CD4-positive, alpha-beta T cell (primary cell): Measurements from ENCODE around the gene ARHGEF10L. TPM values are rescaled to one million over a fixed set of nuclear protein-coding genes. Genes with fewer than 3 reads are reported as not detected.

Experiments
- ATAC-seq: fragments of 200-7000 bp; cut with Tn5 transposase; one replicate; pipeline ENCODE4 v1.10.0; 2022; ENCODE audit warnings: mild to moderate bottlenecking; ENCODE audit not compliant: poor library complexity
- CTCF ChIA-PET: fragments of 350-600 bp; sonication (Branson Sonifier 250); formaldehyde crosslinking; loops from one replicate; lab custom pipeline; 2021; ENCODE audit warnings: antibody characterized with exemption, inconsistent platforms; lab: Charles Lee
- POLR2A ChIA-PET: fragments of 350-600 bp; sonication (Branson Sonifier 250); formaldehyde crosslinking; loops from one replicate; lab custom pipeline; 2021; ENCODE audit warnings: antibody characterized with exemption, inconsistent platforms; lab: Charles Lee
- DNase-seq, 14 experiments: peaks; one replicate each; pipeline ENCODE4 v3.0.0-alpha.2; 2013 to 2020; ENCODE audit warnings: mixed read lengths in 2 of 14
- H3K27ac ChIP-seq, 2 donors: one replicate each; pipeline versions ENCODE4 v1.5.1 to v1.7.0; 2013; ENCODE audit warnings: low read length in 2 of 2, low read depth in 1 of 2, mild to moderate bottlenecking in 1 of 2
- H3K27me3 ChIP-seq, 2 experiments: 1 replicate in 1 of 2; 2 replicates in 1 of 2; pipeline versions ENCODE4 v1.6.1 to v1.7.0; 2013; ENCODE audit warnings: low read length in 2 of 2, control low read depth in 1 of 2, mild to moderate bottlenecking in 1 of 2, moderate library complexity in 1 of 2; ENCODE audit not compliant: insufficient read depth in 2 of 2, control insufficient read depth in 1 of 2
- H3K36me3 ChIP-seq: one replicate; pipeline ENCODE4 v1.6.1; 2013; ENCODE audit warnings: low read length, control low read depth; ENCODE audit not compliant: insufficient read depth
- H3K4me1 ChIP-seq: one replicate; pipeline ENCODE4 v1.6.1; 2013; ENCODE audit warnings: low read length, control low read depth; ENCODE audit not compliant: insufficient read depth
- H3K4me3 ChIP-seq: one replicate; pipeline ENCODE4 v1.5.1; 2013; ENCODE audit warnings: mild to moderate bottlenecking, low read length, moderate library complexity
- H3K9me3 ChIP-seq, 2 experiments: 1 replicate in 1 of 2; 2 replicates in 1 of 2; pipeline versions ENCODE4 v1.6.1 to v1.7.0; 2013; ENCODE audit warnings: low read length in 2 of 2, mild to moderate bottlenecking in 2 of 2, control low read depth in 1 of 2, moderate library complexity in 1 of 2; ENCODE audit not compliant: control insufficient read depth in 1 of 2, insufficient read depth in 1 of 2
- H3K27ac Mint-ChIP-seq: one replicate; pipeline ENCODE4 v1.8.0; 2020; ENCODE audit warnings: mixed read lengths
- H3K27me3 Mint-ChIP-seq: one replicate; pipeline ENCODE4 v1.8.0; 2021; ENCODE audit warnings: mixed read lengths
- H3K36me3 Mint-ChIP-seq: one replicate; pipeline ENCODE4 v1.8.0; 2021; ENCODE audit warnings: low read depth, mixed read lengths
- H3K4me1 Mint-ChIP-seq: one replicate; pipeline ENCODE4 v1.8.0; 2021; ENCODE audit warnings: low read depth, mixed read lengths
- H3K4me3 Mint-ChIP-seq: one replicate; pipeline ENCODE4 v1.8.0; 2020; ENCODE audit warnings: mild to moderate bottlenecking, mixed read lengths
- H3K9me3 Mint-ChIP-seq: one replicate; pipeline ENCODE4 v1.8.0; 2020; ENCODE audit warnings: mixed read lengths
- CTCF ChIP-seq: fragments of 200-600 bp; IDR thresholded peaks from one replicate; pipeline ENCODE4 v1.8.0; 2022; ENCODE audit warnings: antibody characterized with exemption, mild to moderate bottlenecking
- intact Hi-C, 2 experiments: fragments of 100-400 bp; cut with DNase I in 1 of 2; cut with micrococcal nuclease in 1 of 2; formaldehyde crosslinking; loops; one replicate each; pipeline versions ENCODE4 v1.15.1 to v1.9.0; 2023 to 2025; cut with DNase I, micrococcal nuclease
- total RNA-seq, 174 experiments: library from RNA in 2 of 174; stranded (reverse) in 2 of 174; gene quantifications; one replicate each; pipeline ENCODE4 v1.2.3 and lab custom pipeline; 2021 to 2026

The ARHGEF10L gene
- total RNA-seq, 2 experiments from 2014 or later = 0.11 to 0.22 TPM

- Histone ChIP-seq H3K27me3 (no peaks in the 10 kb centered on the region), H3K27ac (no peak overlapping the region), H3K36me3 (no peaks in the 10 kb centered on the region), H3K9me3 (no peaks in the 10 kb centered on the region), H3K4me3 (no peak overlapping the region), H3K4me1 (no peaks in the 10 kb centered on the region)
- POLR2A ChIA-PET = no interaction called here
- H3K27me3 Mint-ChIP-seq = no peaks in the 10 kb centered on the region
- H3K36me3 Mint-ChIP-seq = no peaks in the 10 kb centered on the region
- TF ChIP-seq CTCF = no peak
- ATAC-seq (no peak), DNase-seq (peak in 2 of 14 experiments; percentile 28 to 31)
- H3K9me3 Mint-ChIP-seq = no peaks in the 10 kb centered on the region
- H3K4me1 Mint-ChIP-seq = no peaks in the 10 kb centered on the region
- H3K27ac Mint-ChIP-seq = no peak overlapping the region
- CTCF ChIA-PET = no interaction called here
- H3K4me3 Mint-ChIP-seq = no peak overlapping the region
- intact Hi-C loops = no loop called here
Measured at GRCh38 chr1:17658837-17659236, 119.3 kb downstream of the ARHGEF10L start.

- no peaks in the 10 kb centered on the region for H3K36me3 Mint-ChIP-seq
- CTCF ChIA-PET = no interaction called here
Measured at GRCh38 chr1:17661546-17662157, 122.2 kb downstream of the ARHGEF10L start.

GRCh38 chr1:17662296-17662695 is 122.8 kb downstream of the ARHGEF10L start:
- H3K27ac Mint-ChIP-seq = no peak overlapping the region
- CTCF ChIA-PET = no interaction called here

More at GRCh38 chr1:17661546-17662157, 122.2 kb downstream of the ARHGEF10L start:
- H3K27me3 ChIP-seq = no peaks in the 10 kb centered on the region
- H3K27ac ChIP-seq = no peak overlapping the region
- Mint-ChIP-seq H3K4me1 (no peaks in the 10 kb centered on the region), H3K4me3 (no peak overlapping the region), H3K9me3 (no peaks in the 10 kb centered on the region), H3K27me3 (no peaks in the 10 kb centered on the region), H3K27ac (no peak overlapping the region)
- no peaks in the 10 kb centered on the region for H3K4me1 ChIP-seq
- no peak overlapping the region for H3K4me3 ChIP-seq
- intact Hi-C loops = loop anchor here in 1 of 2 experiments (2.0 to 5.0 kb wide), 3 partner anchors 439 to 921 kb away; no protein-coding TSS in a partner anchor
- peak; percentile 73 for TF ChIP-seq CTCF
- H3K9me3 ChIP-seq = no peaks in the 10 kb centered on the region
- H3K36me3 ChIP-seq = no peaks in the 10 kb centered on the region
- no peak for ATAC-seq
- peak; percentile 17 to 64 (median 39) for DNase-seq
- POLR2A ChIA-PET = no interaction called here

More at GRCh38 chr1:17662296-17662695, 122.8 kb downstream of the ARHGEF10L start:
- H3K9me3 Mint-ChIP-seq = no peaks in the 10 kb centered on the region
- H3K36me3 ChIP-seq = no peaks in the 10 kb centered on the region
- intact Hi-C loops = loop anchor here in 1 of 2 experiments (2.0 to 5.0 kb wide), 3 partner anchors 439 to 920 kb away; no protein-coding TSS in a partner anchor
- H3K27me3 ChIP-seq = no peaks in the 10 kb centered on the region
- no peaks in the 10 kb centered on the region for H3K9me3 ChIP-seq
- H3K4me3 ChIP-seq = no peak overlapping the region
- no peak for ATAC-seq
- H3K36me3 Mint-ChIP-seq = no peaks in the 10 kb centered on the region
- H3K4me1 Mint-ChIP-seq = no peaks in the 10 kb centered on the region
- POLR2A ChIA-PET = no interaction called here
- no peak for DNase-seq
- H3K4me3 Mint-ChIP-seq = no peak overlapping the region
- H3K27me3 Mint-ChIP-seq = no peaks in the 10 kb centered on the region
- TF ChIP-seq CTCF = no peak
- no peaks in the 10 kb centered on the region for H3K4me1 ChIP-seq
- no peak overlapping the region for H3K27ac ChIP-seq
